ENCODE data around the gene GTF2H4.
A peak's percentile ranks its signal among the peaks of the same experiment; 100 is the strongest.

Gene GTF2H4

GRCh38 chr6:30882759-30883684, 25.0 kb upstream of the GTF2H4 start:
- peak in 1 of 2 donors; percentile 22 for DNase-seq

- DNase-seq: peak; percentile 57 to 64
Observed at GRCh38 chr6:30883685-30884520, 24.1 kb upstream of the GTF2H4 start, which contains the start of gene DDR1. DDR1 (plus strand) TSS chr6:30884519; CDS start chr6:30888730, 4,211 bp downstream.

- peak; percentile 51 to 64 for DNase-seq
Observed at GRCh38 chr6:30884521-30885480, 23.2 kb upstream of the GTF2H4 start.

GRCh38 chr6:30885481-30885998, 22.5 kb upstream of the GTF2H4 start:
- peak in 1 of 2 donors; percentile 20 for DNase-seq

- DNase-seq: peak; percentile 24 to 28
Observed at GRCh38 chr6:30885999-30886896, 21.8 kb upstream of the GTF2H4 start.

- no peak for DNase-seq
Observed at GRCh38 chr6:30886897-30887255, 21.1 kb upstream of the GTF2H4 start.

- no peak for DNase-seq
Observed at GRCh38 chr6:30887901-30888815, 19.8 kb upstream of the GTF2H4 start.

- no peak for DNase-seq
Observed at GRCh38 chr6:30888816-30889495, 19.1 kb upstream of the GTF2H4 start.

GRCh38 chr6:30889496-30889885, 18.5 kb upstream of the GTF2H4 start:
- no peak for DNase-seq

- no peak for DNase-seq
Observed at GRCh38 chr6:30889921-30890645, 17.9 kb upstream of the GTF2H4 start.

GRCh38 chr6:30890646-30891449, 17.2 kb upstream of the GTF2H4 start:
- DNase-seq: no peak

GRCh38 chr6:30891450-30891723, 16.6 kb upstream of the GTF2H4 start:
- no peak for DNase-seq

- no peak for DNase-seq
Observed at GRCh38 chr6:30891816-30892538, 16.0 kb upstream of the GTF2H4 start.

GRCh38 chr6:30893001-30893591, 14.9 kb upstream of the GTF2H4 start:
- no peak for DNase-seq

GRCh38 chr6:30893666-30894065, 14.3 kb upstream of the GTF2H4 start:
- DNase-seq: no peak

GRCh38 chr6:30894381-30894780, 13.6 kb upstream of the GTF2H4 start:
- DNase-seq: no peak

GRCh38 chr6:30894935-30895334, 13.1 kb upstream of the GTF2H4 start:
- no peak for DNase-seq
